Measurements from ENCODE around the gene TBC1D22A. TPM values are rescaled to one million over a fixed set of nuclear protein-coding genes. Genes with fewer than 3 reads are reported as not detected.

Gene TBC1D22A
- polyA plus RNA-seq, 1 of the 3 experiments (the other 2 are of a cell fraction) = 16.5 TPM

DNA sequence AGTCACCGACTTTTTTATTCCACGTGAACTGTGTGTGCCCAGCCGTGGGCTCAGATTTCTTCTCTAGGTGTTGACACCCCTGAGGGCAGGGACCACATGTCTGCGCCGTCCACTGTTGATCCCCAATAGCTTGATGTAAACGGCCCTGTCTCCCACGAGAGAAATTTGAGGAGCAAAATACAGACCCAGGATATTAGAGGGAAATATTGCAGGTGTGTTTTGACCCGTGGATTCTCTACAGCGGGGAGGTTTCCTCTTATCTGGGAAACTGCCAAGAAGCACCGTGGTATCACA is 437.5 kb downstream of the TBC1D22A start:
- Histone ChIP-seq H3K27me3 (ENCODE audit: insufficient read depth) (no peaks in the 10 kb centered on the region), H3K4me1 (ENCODE audit: control insufficient read depth in 1 of 2, insufficient read depth in 2 of 2, low read depth in 1 of 2, low read length in 1 of 2) (no peaks in the 10 kb centered on the region; a peak in 1 of 4 replicates), H3F3A (replicated peaks; ENCODE audit: insufficient read depth) (no peaks in the 10 kb centered on the region), H3K27ac (ENCODE audit: low read depth in 2 of 2, low read length in 1 of 2) (no peak overlapping the region), H3K79me2 (ENCODE audit: insufficient read depth) (no peaks in the 10 kb centered on the region), H3K9me2 (no peaks in the 10 kb centered on the region), H3K9ac (no peak overlapping the region), H3K4me2 (no peak overlapping the region), H3K9me3 (no peaks in the 10 kb centered on the region), H3K4me3 (ENCODE audit: low read depth in 2 of 2, low read length in 1 of 2) (no peak overlapping the region), H4K20me1 (ENCODE audit: insufficient read depth) (no peaks in the 10 kb centered on the region), H2AFZ (ENCODE audit: low read depth) (no peak overlapping the region), H3K36me3 (replicated peaks in 1 of 2; ENCODE audit: control insufficient read depth in 1 of 2, insufficient read depth in 2 of 2, low read length in 1 of 2) (no peaks in the 10 kb centered on the region)
- WGBS (ENCODE audit: low lambda C conversion rate) = 62% methylated on average over 10 of the region's 10 CpGs
- no peak for TF ChIP-seq FOXJ3 (CRISPR knock-in tag; IDR thresholded peaks at IDR 0.05)
- TF ChIP-seq, protein P1, sequence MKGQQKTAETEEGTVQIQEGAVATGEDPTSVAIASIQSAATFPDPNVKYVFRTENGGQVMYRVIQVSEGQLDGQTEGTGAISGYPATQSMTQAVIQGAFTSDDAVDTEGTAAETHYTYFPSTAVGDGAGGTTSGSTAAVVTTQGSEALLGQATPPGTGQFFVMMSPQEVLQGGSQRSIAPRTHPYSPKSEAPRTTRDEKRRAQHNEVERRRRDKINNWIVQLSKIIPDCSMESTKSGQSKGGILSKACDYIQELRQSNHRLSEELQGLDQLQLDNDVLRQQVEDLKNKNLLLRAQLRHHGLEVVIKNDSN (IDR thresholded peaks at IDR 0.05; ENCODE audit: borderline replicate concordance, low read depth) = no peak
- TF ChIP-seq, protein P2, sequence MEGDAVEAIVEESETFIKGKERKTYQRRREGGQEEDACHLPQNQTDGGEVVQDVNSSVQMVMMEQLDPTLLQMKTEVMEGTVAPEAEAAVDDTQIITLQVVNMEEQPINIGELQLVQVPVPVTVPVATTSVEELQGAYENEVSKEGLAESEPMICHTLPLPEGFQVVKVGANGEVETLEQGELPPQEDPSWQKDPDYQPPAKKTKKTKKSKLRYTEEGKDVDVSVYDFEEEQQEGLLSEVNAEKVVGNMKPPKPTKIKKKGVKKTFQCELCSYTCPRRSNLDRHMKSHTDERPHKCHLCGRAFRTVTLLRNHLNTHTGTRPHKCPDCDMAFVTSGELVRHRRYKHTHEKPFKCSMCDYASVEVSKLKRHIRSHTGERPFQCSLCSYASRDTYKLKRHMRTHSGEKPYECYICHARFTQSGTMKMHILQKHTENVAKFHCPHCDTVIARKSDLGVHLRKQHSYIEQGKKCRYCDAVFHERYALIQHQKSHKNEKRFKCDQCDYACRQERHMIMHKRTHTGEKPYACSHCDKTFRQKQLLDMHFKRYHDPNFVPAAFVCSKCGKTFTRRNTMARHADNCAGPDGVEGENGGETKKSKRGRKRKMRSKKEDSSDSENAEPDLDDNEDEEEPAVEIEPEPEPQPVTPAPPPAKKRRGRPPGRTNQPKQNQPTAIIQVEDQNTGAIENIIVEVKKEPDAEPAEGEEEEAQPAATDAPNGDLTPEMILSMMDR (IDR thresholded peaks at IDR 0.05) = no peak
- no peak for TF ChIP-seq GABPA (IDR thresholded peaks at IDR 0.05; ENCODE audit: low read depth)
- POLR2A ChIA-PET = no interaction called here
- no peak for DNase-seq
- CTCF ChIA-PET = interaction anchor here (0.5 to 0.9 kb wide), 2 partner anchors 53 to 355 kb away, joined by 3 read pairs; no protein-coding TSS in a partner anchor

DNA sequence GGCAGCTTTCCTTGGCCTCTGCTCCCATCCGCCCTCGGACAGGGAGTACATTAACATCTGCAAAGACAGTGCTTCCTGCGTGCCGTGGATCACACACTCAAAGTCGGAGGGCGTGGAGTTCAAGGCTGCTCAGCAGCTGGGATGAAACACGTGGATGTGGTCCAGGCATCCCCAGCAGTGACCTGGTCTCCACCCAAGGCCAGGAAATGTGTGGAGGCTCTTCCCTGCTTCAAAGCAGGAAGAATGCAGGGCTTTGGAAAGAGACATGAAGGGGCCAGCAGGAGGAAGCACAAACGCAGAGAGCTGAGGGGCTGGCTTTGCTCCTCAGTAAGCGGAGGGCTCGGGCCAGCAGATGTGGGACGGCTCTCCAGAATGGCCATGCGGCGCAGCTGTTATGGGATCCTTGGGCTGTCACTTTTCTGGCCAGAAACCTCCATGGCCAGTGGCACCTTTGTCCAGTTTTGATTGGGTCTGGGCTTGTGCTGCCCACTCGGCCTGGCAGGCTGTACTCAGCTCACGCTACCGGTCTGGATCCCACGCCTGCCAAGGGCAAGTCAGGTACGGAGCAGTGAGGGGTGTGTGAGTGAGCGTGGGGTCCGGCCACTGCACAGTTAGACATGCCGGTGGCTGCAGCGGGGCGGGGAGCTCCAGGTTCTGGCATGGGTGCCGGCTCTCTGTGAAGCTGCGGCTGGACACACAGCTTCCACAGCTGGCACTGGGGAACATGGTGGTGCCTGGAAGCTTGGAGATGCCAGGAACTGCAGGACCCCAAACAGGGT is 438.0 kb downstream of the TBC1D22A start:
- H3K79me2 ChIP-seq (ENCODE audit: insufficient read depth) = no peaks in the 10 kb centered on the region
- H3F3A ChIP-seq (replicated peaks; ENCODE audit: insufficient read depth) = no peaks in the 10 kb centered on the region
- DNase-seq = no peak
- no peaks in the 10 kb centered on the region for H3K9me3 ChIP-seq
- H3K9ac ChIP-seq = no peak overlapping the region
- no peaks in the 10 kb centered on the region for H3K27me3 ChIP-seq (ENCODE audit: insufficient read depth)
- no peaks in the 10 kb centered on the region for H3K9me2 ChIP-seq
- H2AFZ ChIP-seq (ENCODE audit: low read depth) = no peak overlapping the region
- ChIA-PET CTCF (interaction anchor here (0.9 kb wide), 1 partner anchor 356 kb away, joined by 3 read pairs; no protein-coding TSS in a partner anchor), POLR2A (no interaction called here)
- H3K36me3 ChIP-seq (replicated peaks in 1 of 2; ENCODE audit: control insufficient read depth in 1 of 2, insufficient read depth in 2 of 2, low read length in 1 of 2) = no peaks in the 10 kb centered on the region
- H4K20me1 ChIP-seq (ENCODE audit: insufficient read depth) = no peaks in the 10 kb centered on the region
- TF ChIP-seq, protein P3, sequence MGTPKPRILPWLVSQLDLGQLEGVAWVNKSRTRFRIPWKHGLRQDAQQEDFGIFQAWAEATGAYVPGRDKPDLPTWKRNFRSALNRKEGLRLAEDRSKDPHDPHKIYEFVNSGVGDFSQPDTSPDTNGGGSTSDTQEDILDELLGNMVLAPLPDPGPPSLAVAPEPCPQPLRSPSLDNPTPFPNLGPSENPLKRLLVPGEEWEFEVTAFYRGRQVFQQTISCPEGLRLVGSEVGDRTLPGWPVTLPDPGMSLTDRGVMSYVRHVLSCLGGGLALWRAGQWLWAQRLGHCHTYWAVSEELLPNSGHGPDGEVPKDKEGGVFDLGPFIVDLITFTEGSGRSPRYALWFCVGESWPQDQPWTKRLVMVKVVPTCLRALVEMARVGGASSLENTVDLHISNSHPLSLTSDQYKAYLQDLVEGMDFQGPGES (IDR thresholded peaks at IDR 0.05; ENCODE audit: low read depth, low read length) = no peak
- TF ChIP-seq TCF12 (IDR thresholded peaks at IDR 0.05) = no peak
- no peak for TF ChIP-seq FOXM1 (IDR thresholded peaks at IDR 0.05; ENCODE audit: low read depth)
- TF ChIP-seq TEAD4 (IDR thresholded peaks at IDR 0.05; ENCODE audit: borderline replicate concordance, insufficient read depth) = no peak
- no peak for TF ChIP-seq EP300 (IDR thresholded peaks at IDR 0.05; ENCODE audit: borderline replicate concordance in 1 of 2, low read depth in 1 of 2, low read length in 1 of 2)
- no peak for TF ChIP-seq CHD2 (IDR thresholded peaks at IDR 0.05; ENCODE audit: low read length, partially characterized antibody)
- TF ChIP-seq GATA2 (CRISPR knock-in tag; IDR thresholded peaks at IDR 0.05) = no peak
- no peak overlapping the region for H3K27ac ChIP-seq (ENCODE audit: low read depth in 2 of 2, low read length in 1 of 2)
- 66% methylated on average over 11 of the region's 25 CpGs for WGBS (ENCODE audit: low lambda C conversion rate)
- no peak overlapping the region for H3K4me2 ChIP-seq
- no peaks in the 10 kb centered on the region; a peak in 1 of 4 replicates for H3K4me1 ChIP-seq (ENCODE audit: control insufficient read depth in 1 of 2, insufficient read depth in 2 of 2, low read depth in 1 of 2, low read length in 1 of 2)
- H3K4me3 ChIP-seq (ENCODE audit: low read depth in 2 of 2, low read length in 1 of 2) = no peak overlapping the region
